ENCODE results near the gene KRT37.

Gene KRT37

DNA sequence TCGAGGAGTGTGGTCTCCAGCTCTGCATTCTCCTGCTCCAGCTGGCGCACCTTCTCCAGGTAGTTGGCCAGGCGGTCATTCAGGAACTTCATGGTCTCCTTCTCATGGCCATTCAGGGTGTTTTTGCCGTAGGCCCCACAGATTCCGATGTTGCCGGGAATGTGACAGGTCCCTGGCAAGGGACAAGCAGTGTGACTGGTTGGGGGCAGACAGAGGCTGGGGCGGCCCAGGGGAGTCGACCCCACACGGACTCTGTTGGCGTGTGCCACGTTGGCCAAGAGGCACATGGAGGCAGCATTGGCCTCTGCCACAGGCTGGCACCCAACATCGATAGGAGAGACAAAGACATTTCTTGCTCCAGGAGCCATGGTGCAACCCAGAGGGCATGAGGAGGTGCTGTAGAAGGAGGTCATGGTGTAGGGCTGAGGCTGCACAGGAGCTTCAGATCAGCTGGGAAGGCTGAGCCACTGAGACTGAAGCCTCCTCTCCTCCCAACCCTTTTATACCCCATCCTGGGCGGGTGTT lies at the start of gene KRT37:
Gene KRT37 (minus strand): TSS at position 475 of the 525 bp plus-strand sequence. CDS start 62 bp downstream, at position 413.
- Mint-ChIP-seq H3K36me3 (no peaks in the 10 kb centered on the region), H3K4me3 (no peak within 1 kb of the TSS), H3K4me1 (no peaks in the 10 kb centered on the region), H3K27me3 (peaks cover 3% of the 10 kb centered on the region), H3K27ac (no peak within 1 kb of the TSS), H3K9me3 (no peaks in the 10 kb centered on the region)
- CTCF ChIA-PET = interaction anchor here (1.2 kb wide), 1 partner anchor 224 kb away, joined by 3 read pairs; no protein-coding TSS in a partner anchor
- DNase-seq = no peak

DNA sequence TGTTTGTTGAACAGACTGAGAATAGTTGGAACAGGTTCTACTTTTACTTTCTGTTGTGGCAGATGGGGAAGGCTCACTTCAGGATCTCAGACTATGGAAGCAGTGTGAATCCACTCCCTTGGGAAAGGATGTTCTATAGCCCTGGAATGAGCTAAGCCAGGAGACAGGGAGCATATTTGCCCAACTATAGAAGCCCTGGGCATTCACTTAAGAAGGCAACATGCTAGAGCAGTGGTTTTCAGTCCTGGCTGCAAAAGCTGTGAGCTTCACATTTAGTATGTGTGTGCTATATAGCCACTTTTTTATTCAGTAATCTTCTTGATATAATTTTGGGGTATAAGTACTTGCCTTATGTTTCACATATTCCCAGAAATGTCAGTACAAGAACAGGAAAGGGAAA lies 44.0 kb upstream of the KRT37 start:
- Mint-ChIP-seq H3K4me1 (no peaks in the 10 kb centered on the region), H3K27ac (no peak overlapping the region), H3K36me3 (no peaks in the 10 kb centered on the region), H3K4me3 (no peak overlapping the region), H3K9me3 (peaks cover 6% of the 10 kb centered on the region), H3K27me3 (peaks cover 18% of the 10 kb centered on the region)
- CTCF ChIA-PET = no interaction called here
- DNase-seq = no peak

DNA sequence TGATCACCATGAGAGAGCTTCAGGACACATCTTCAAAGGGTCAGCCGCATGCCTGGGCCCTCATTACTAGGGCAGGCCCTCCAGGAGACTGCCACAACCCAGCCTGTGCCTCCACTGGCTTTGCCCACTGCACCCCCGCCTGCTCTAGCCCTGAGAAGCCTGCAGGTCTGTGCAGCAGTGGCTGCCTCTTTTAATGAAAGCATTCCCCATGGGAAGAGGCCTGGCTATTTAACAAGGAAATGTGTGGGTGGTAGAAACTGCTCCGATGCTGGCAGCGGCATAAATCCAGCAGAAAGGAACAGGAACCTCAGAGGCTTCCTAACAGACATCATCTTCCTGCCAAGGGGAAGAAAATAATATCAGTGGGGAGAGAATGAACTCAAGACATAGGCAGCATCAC lies 43.2 kb upstream of the KRT37 start:
- H3K27me3 Mint-ChIP-seq = peaks cover 15% of the 10 kb centered on the region
- DNase-seq = no peak
- no peaks in the 10 kb centered on the region for H3K4me1 Mint-ChIP-seq
- CTCF ChIA-PET = no interaction called here
- no peak overlapping the region for H3K27ac Mint-ChIP-seq
- H3K4me3 Mint-ChIP-seq = no peak overlapping the region
- no peaks in the 10 kb centered on the region for H3K36me3 Mint-ChIP-seq
- peaks cover 6% of the 10 kb centered on the region for H3K9me3 Mint-ChIP-seq

DNA sequence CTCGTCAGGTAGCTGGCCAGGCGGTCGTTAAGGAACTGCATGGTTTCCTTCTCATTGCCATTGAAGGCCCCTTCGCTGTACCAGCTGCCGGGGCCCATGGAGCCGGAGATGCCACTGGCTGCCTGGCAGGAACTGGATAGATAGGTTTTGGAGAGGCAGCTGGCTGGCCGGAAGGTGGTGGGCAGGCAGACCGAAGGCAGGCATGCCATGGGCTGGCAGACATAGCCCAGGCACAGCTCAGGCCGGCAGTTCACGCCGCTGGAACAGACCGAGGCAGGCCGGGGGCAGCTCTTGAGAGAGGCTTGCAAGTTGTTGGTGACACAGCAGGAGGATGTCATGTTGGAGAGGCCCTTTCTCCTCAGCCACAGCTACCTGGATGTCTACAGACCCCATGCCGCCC lies 42.6 kb upstream of the KRT37 start, which contains the start of gene KRT32:
Gene KRT32 (minus strand): TSS at position 399 of the 400 bp plus-strand sequence. CDS start 61 bp downstream, at position 338.
- CTCF ChIA-PET = no interaction called here
- no peak within 1 kb of the TSS for H3K4me3 Mint-ChIP-seq

DNA sequence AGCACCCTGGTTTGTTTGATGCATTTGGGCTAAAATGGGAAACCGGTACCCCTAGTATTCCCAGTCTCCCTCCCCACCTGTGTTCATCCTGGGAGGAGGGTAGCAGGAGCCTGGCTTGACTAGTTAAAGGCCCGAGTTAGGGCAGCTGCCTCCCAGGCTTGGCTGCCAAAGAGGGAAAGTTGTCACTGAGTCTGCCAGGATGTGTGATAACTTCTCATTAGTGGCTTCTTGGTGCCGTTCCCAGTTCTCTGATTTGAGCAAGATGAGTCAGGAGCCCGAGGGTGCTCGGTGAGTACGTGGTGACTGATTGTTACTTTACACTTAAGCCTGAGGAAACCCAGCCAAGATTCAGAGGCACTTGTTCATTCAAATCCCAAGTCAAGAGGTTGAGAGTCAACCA lies 40.3 kb upstream of the KRT37 start:
- Mint-ChIP-seq H3K27ac (no peak overlapping the region), H3K27me3 (peaks cover 15% of the 10 kb centered on the region), H3K4me1 (no peaks in the 10 kb centered on the region), H3K4me3 (no peak overlapping the region), H3K9me3 (peaks cover 6% of the 10 kb centered on the region), H3K36me3 (no peaks in the 10 kb centered on the region)
- CTCF ChIA-PET = no interaction called here
- no peak for DNase-seq

More for the DNA sequence above, 42.6 kb upstream of the KRT37 start, which contains the start of gene KRT32:
- DNase-seq = no peak
- H3K27me3 Mint-ChIP-seq = peaks cover 15% of the 10 kb centered on the region
- peaks cover 6% of the 10 kb centered on the region for H3K9me3 Mint-ChIP-seq
- no peaks in the 10 kb centered on the region for H3K36me3 Mint-ChIP-seq
- H3K4me1 Mint-ChIP-seq = no peaks in the 10 kb centered on the region
- no peak within 1 kb of the TSS for H3K27ac Mint-ChIP-seq

DNA sequence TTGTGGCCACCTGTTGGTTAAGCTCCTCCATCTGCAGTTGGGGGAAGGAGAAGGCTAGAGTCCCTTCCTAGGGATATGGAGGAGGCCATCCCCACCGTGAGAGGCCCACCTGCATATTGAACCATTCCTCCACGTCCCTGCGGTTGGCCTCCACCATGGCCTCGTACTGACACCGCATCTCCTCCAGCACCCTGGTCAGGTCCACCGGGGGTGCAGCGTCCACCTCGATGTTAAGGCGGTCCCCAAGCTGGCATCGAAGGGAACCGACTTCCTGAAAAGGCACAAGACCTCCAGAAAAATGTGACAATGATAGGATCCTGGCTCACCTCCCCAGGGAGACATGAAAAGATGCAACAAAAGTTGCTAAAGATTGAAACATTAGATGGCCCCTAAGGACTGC lies 39.8 kb upstream of the KRT37 start:
- DNase-seq = no peak
- CTCF ChIA-PET = no interaction called here
- H3K4me1 Mint-ChIP-seq = no peaks in the 10 kb centered on the region
- no peaks in the 10 kb centered on the region for H3K36me3 Mint-ChIP-seq
- H3K27ac Mint-ChIP-seq = no peak overlapping the region
- H3K27me3 Mint-ChIP-seq = peaks cover 15% of the 10 kb centered on the region
- no peak overlapping the region for H3K4me3 Mint-ChIP-seq
- H3K9me3 Mint-ChIP-seq = peaks cover 6% of the 10 kb centered on the region

DNA sequence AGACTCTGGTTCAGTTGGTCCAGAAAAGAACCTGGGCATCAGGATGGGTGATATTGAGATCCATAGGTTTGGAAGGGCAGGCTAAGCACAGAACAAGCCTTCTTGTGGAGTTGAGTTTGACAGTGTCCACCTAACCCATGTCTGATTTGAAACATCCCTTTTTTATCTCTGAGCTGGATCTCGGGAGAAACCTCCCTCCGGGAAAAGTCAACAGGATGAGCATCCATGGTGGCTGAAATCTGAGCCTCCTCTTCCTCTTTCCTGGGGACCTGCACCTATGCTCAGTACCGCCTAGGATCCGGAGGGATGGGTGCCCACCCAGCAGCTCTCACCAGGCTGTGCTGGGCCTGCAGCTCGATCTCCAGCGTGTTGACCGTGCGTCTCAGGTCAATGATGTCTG lies 39.4 kb upstream of the KRT37 start:
- peaks cover 6% of the 10 kb centered on the region for H3K9me3 Mint-ChIP-seq

DNA sequence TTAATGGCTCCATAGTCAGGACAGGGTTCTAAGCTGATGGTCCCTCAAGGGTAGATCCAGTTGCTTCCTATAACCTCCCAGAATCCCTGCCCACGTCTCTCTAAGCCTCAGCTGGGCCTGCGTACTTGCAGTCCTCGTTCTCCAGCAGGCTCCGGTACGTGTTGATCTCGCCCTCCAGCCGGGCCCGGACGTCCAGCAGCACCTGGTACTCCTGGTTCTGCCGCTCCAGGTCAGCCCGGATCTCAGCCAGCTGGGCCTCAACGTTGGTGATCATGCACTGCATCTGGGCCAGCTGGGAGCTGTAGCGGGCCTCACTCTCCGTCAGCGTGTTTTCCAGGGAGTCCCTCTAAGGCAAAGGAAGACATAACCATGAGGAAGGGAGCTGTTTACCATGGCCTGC lies 38.3 kb upstream of the KRT37 start:
- CTCF ChIA-PET = interaction anchor here (0.6 kb wide), 1 partner anchor 207 kb away, joined by 3 read pairs; no protein-coding TSS in a partner anchor
- peaks cover 1% of the 10 kb centered on the region for H3K9me3 Mint-ChIP-seq

More for the DNA sequence above, 39.4 kb upstream of the KRT37 start:
- no peaks in the 10 kb centered on the region for H3K36me3 Mint-ChIP-seq
- no peak for DNase-seq
- H3K4me3 Mint-ChIP-seq = no peak overlapping the region
- H3K4me1 Mint-ChIP-seq = no peaks in the 10 kb centered on the region
- CTCF ChIA-PET = no interaction called here
- peaks cover 15% of the 10 kb centered on the region for H3K27me3 Mint-ChIP-seq
- no peak overlapping the region for H3K27ac Mint-ChIP-seq

DNA sequence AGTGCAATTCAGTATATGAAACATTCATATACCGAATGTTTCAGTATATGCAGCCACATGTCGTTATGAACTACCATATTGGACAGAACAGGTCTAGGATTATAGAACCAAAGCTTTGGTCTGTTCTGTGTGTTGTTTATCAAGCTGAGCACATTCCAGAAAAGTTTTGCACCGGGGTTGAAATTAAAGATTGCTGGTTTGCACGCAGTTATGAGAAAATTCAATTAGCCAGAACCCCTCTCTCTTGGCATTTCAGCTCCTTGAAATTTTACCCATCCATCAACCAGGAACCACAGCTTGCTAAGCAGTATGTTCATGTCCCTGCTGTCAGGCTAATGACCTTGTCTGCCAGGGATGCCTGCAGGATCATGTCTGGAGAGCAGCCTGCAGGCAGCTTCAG lies 33.3 kb upstream of the KRT37 start:
- DNase-seq = no peak
- H3K27ac Mint-ChIP-seq = no peak overlapping the region
- no peaks in the 10 kb centered on the region for H3K36me3 Mint-ChIP-seq
- CTCF ChIA-PET = no interaction called here
- H3K27me3 Mint-ChIP-seq = peaks cover 20% of the 10 kb centered on the region
- H3K4me3 Mint-ChIP-seq = no peak overlapping the region
- no peaks in the 10 kb centered on the region for H3K9me3 Mint-ChIP-seq
- H3K4me1 Mint-ChIP-seq = no peaks in the 10 kb centered on the region

More for the DNA sequence above, 38.3 kb upstream of the KRT37 start:
- no peaks in the 10 kb centered on the region for H3K36me3 Mint-ChIP-seq
- no peak overlapping the region for H3K27ac Mint-ChIP-seq
- H3K4me3 Mint-ChIP-seq = no peak overlapping the region
- H3K27me3 Mint-ChIP-seq = peaks cover 15% of the 10 kb centered on the region
- DNase-seq = no peak
- H3K4me1 Mint-ChIP-seq = no peaks in the 10 kb centered on the region

DNA sequence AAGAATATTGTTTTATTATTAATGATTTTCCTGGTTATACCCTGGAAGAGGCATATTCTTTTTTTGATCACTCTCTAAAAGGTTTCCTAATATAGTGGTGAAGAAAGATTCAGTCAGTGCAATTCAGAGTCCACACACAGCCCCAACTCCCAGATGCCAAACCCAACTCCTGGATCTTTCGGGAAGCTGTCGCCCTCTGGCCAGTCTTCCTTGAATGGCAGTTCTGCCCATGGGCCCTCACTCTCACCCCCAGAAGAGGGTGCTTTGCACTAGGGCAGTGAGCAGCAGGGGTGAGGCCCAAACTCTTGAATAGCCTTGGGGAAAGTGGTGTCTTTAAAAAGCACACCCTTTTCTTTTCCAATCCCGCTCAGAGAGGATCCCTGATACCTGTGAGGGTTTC lies 31.8 kb upstream of the KRT37 start:
- no peak overlapping the region for H3K27ac Mint-ChIP-seq
- peaks cover 24% of the 10 kb centered on the region for H3K27me3 Mint-ChIP-seq
- H3K36me3 Mint-ChIP-seq = no peaks in the 10 kb centered on the region
- H3K9me3 Mint-ChIP-seq = no peaks in the 10 kb centered on the region
- H3K4me1 Mint-ChIP-seq = no peaks in the 10 kb centered on the region
- DNase-seq = no peak
- CTCF ChIA-PET = no interaction called here
- H3K4me3 Mint-ChIP-seq = no peak overlapping the region

DNA sequence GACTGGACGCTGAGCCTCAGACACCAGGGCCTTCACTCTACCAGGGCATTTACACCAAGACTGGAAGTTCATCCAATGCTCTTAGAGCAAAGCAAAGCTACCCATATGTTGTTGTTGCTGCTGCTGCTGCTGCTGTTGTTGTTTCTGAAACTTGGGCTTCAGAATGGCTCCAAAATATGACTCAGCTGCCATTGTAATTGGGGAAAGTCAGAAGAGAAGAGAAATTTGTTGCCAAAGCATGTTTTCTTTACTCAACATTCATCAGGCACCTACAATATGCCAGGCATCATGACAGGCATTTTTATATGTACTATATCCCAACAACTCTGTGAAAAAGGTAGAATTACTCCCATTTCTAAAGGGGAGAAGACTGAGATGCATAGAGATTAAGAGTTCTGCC lies 30.9 kb upstream of the KRT37 start:
- DNase-seq = no peak
- H3K36me3 Mint-ChIP-seq = no peaks in the 10 kb centered on the region
- H3K4me1 Mint-ChIP-seq = no peaks in the 10 kb centered on the region
- H3K9me3 Mint-ChIP-seq = no peaks in the 10 kb centered on the region
- H3K27me3 Mint-ChIP-seq = peaks cover 30% of the 10 kb centered on the region
- H3K27ac Mint-ChIP-seq = no peak overlapping the region
- CTCF ChIA-PET = no interaction called here
- no peak overlapping the region for H3K4me3 Mint-ChIP-seq

DNA sequence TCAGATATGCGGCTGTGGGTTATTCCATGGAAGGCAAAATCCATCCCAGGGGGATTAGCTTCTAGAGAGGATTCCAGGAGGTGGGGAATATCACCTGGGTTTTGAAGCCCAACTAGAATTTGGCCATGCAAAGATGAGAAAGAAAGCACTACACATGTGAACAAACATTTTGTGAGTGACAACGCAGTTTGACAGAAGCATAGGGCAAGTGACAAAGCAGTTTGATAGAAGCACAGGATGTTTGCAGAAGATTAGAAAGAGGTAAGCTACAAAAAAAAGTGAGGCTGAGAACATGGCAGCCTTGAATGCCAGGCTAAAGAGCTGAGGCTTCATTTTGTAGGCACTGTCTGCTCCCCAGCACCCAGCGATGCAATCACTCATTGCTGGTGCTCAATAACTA lies 28.7 kb upstream of the KRT37 start:
- CTCF ChIA-PET = no interaction called here
- H3K9me3 Mint-ChIP-seq = no peaks in the 10 kb centered on the region
- peaks cover 45% of the 10 kb centered on the region for H3K27me3 Mint-ChIP-seq
- no peak for DNase-seq
- no peaks in the 10 kb centered on the region for H3K36me3 Mint-ChIP-seq
- no peak overlapping the region for H3K27ac Mint-ChIP-seq
- no peak overlapping the region for H3K4me3 Mint-ChIP-seq
- no peaks in the 10 kb centered on the region for H3K4me1 Mint-ChIP-seq

DNA sequence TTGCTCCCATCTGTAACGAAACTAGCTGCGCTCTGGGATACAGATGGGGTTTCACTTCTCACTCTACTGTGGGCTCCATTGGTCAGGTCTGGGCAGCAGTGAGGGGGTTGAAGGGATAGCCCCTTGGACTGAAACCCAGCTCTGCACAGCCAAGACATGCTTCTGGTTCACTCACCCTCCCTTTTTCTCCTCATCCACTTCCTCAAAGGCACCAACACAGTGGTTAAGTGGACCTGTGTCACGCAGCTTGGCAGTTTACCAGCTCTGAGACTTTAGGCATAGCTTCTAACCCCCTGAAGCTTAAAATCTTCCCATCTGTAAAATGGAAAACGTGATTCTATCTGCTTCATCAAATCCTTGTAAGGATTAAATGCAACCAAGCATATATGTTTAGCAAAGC lies 27.9 kb upstream of the KRT37 start:
- Mint-ChIP-seq H3K4me3 (no peak overlapping the region), H3K4me1 (no peaks in the 10 kb centered on the region), H3K27me3 (peaks cover 45% of the 10 kb centered on the region), H3K36me3 (no peaks in the 10 kb centered on the region), H3K9me3 (no peaks in the 10 kb centered on the region), H3K27ac (no peak overlapping the region)
- no peak for DNase-seq
- CTCF ChIA-PET = no interaction called here

DNA sequence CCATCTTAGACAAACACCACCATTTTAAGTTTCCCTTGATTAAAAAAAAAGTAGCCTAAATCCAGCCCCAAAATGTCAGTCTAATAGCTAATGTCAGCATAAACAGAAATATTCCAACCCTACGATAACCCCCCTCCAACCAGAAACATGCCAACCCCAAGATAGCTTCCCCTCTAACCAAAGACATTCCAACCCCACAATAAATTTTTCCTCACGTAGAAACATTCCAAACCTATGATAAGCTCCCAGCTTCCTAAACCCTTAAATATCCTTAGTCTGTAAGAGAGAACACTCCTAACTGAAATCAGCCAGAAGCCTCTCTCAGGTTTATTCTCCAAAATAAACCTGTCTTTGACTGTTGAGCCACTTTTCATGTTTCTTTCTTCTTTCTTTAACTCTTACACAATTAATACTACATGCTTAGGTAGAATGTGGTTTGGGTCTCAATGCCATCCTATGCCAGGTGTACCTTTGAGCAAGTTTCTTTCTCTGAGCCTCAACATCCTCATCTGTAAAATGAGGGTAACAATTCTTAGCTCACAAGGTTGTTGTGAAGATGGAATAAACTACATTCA lies 26.9 kb upstream of the KRT37 start:
- Mint-ChIP-seq H3K27me3 (peaks cover 39% of the 10 kb centered on the region), H3K36me3 (no peaks in the 10 kb centered on the region), H3K4me1 (no peaks in the 10 kb centered on the region), H3K9me3 (no peaks in the 10 kb centered on the region), H3K27ac (no peak overlapping the region), H3K4me3 (no peak overlapping the region)
- CTCF ChIA-PET = no interaction called here
- no peak for DNase-seq

DNA sequence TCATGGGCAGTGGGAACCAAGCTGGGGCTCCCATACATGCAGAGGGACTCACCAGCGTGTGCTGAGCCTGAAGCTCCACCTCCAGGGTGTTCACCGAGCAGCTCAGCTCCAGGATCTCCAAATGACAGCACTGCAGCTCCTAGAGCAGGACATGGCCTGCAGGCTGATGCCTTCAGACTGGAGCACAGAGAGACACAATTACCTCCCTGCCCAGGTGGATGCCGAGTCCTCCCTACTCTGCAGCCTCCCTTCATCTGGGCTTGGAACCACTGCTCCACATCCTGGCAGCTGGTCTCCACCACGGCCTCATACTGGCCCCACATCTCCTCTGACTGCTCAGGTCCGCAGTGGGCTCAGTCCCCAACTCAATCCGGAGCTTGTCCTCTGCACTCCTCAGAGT lies 24.6 kb upstream of the KRT37 start:
- H3K4me3 Mint-ChIP-seq = no peak overlapping the region
- CTCF ChIA-PET = no interaction called here
- peaks cover 46% of the 10 kb centered on the region for H3K27me3 Mint-ChIP-seq
- no peak overlapping the region for H3K27ac Mint-ChIP-seq
- no peaks in the 10 kb centered on the region for H3K4me1 Mint-ChIP-seq
- H3K36me3 Mint-ChIP-seq = no peaks in the 10 kb centered on the region
- H3K9me3 Mint-ChIP-seq = no peaks in the 10 kb centered on the region
- no peak for DNase-seq
